Activated naive CD8-positive, alpha-beta T cell treated with anti-CD3 and anti-CD28 coated beads, Interleukin-2, amount 50 U/mL, for 16 hours (primary cell): Measurements from ENCODE around the gene KLHL41.
A peak's percentile ranks its signal among the peaks of the same experiment; 100 is the strongest.

Source experiments
- DNase-seq: peaks from one replicate; pipeline ENCODE4 v3.0.0-alpha.2; 2020; ENCODE audit warnings: low read depth, low spot score

KLHL41 gene

DNA sequence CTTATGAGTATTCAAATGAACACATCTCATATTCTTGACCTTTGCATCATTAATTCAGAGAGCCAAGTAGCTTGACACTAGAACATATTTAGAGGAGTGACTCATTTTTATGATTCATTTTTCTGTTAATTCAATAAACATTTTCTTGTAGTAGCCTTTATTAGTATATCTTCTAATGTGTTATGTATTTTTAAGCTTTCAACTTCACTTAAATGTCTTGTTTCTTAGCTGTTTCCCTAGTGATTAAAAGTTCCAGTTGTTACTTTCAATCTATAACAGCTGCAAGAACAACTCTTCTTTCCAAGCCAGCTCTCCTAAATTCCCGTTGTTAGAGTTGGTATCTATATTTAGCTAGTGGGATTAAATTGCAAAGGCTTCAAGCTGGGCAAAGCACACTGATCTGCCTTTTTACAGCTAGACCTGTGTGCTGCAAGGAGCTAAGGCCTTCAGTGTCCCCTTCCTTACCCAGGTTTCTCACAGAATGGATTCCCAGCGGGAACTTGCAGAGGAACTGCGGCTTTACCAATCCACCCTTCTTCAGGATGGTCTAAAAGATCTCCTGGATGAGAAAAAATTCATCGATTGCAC, at the start of gene KLHL41:
Gene KLHL41, plus strand, starts transcription at position 405 of the 588 bp plus-strand sequence. Its CDS starts 77 bp downstream, at position 482.
- no peak for DNase-seq

GRCh38 chr2:169461143-169461542, 48.4 kb upstream of the KLHL41 start:
- DNase-seq: no peak

- no peak for DNase-seq
Observed at GRCh38 chr2:169462896-169463695, 46.4 kb upstream of the KLHL41 start.

DNA sequence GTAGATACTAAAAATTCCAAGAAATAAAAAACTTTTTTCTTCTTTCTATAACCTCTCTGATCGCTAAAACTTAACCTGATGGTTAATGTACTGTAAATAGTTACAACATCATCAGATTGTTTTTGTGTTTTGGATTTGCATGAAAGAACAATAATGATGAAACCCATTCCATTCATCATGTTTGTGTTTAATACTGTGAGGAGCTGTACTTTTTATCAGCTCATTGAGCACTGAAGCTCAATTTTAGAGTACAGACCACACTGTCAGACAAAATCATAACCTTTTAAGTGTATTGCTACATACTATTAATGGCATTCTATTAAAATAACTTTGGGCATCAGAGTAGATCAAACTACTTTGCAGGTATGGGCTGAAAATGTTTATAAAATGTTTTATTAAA, 45.0 kb upstream of the KLHL41 start:
- DNase-seq: no peak

DNA sequence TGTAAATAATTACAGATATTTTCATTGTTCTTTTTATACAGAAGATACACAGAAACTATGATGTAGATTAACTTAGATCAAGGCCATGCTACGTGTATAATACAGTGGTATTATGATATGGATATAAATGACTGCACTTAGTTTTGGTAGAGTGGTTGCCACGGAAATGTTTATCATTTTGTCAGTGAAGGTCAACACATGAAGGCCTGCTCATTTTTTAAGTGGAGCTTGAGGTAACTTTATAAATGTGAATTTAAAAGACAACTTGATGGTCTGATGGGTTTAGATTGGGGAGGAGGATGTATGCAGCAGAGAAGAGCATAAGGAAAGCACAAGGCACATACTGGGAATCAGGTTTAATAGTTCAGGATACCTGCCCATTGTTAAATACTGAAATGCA, 44.6 kb upstream of the KLHL41 start:
- no peak for DNase-seq

GRCh38 chr2:169468841-169469240, 40.7 kb upstream of the KLHL41 start:
- DNase-seq: no peak

DNA sequence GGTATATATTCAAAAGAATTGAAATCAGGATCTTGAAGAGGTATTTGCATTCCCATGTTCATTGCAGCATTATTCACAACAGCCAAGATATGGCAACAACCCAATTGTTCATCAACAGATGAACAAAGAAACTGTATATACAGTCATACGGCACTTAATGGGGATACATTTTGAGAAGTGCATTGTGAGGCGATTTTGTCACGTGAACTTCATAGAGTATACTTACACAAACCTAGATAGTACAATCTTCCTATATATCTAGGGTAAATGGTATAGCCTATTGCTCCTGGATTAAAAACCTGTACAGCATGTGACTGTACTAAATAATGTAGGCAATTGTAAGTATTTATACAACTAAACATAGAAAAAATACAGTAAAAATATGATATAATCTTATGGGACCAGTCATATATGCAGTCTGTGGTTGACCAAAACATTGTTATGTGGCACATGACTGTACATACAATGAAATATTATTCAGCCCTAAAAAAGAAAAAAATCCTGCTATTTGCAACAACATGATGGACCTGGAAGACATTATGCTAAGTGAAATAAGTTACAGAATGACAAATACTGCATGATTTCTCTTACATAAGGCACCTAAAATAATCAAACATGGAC, 39.4 kb upstream of the KLHL41 start:
- no peak for DNase-seq

DNA sequence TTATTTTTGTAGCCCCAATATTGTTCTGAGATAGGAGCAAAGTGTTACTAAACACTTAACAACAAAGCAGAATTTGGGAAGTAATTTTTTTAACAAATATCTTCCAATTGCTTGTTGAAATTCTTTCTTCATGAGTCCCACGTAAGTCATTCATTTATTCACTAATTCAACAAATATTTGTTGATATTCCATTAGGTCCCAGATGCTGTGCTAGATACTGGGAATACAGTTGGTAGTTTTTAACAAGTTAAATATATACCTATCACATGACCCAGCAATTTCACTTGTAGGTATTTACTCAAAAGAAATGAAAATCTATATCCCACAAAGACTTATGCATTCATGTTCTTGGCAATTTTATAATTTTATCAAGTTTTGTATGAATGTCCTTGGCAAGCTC, 37.3 kb upstream of the KLHL41 start:
- DNase-seq: no peak

GRCh38 chr2:169476459-169476858, 33.0 kb upstream of the KLHL41 start:
- DNase-seq: no peak

DNA sequence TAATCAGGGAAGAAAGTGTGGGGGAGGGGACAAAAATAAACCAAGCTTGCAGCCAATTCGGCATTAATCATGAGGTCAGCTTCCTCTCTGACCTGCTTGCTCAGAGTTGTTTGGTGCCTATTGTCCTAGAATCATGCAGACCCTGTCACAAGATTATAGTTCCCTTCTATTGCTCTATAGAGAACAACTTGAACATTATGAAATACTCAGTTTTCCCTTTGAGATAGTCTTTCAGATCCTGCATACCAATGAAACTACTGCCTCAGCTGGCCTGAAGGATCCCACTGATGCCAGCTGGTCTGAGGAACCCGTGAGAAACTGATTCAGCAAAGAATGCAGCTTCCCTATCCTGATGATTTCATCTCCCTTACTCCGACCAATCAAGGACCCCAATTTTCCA, 31.2 kb upstream of the KLHL41 start:
- DNase-seq: no peak

DNA sequence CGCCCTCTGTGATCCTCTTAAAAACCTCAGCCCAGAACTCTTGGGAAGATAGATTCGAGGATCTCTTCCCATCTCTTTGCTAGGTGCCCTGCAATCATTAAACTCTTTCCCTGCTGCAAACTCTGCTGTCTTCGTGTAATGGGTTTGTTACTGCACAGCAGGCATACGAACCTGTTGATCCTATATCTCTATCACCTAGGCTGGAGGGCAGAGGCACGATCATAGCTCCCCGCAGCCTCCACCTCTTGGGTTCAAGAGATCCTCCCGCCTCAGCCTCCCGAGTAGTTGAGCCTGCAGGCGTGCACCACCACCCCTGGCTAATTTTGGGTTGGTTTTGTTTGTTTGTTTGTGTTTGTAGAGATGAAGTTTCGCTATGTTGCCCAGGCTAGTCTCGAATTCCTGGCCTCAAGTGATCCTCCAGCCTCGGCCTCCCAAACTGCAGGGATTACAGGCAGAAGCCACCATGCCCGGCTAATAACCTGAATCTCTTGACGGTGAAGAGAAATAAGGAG, 30.7 kb upstream of the KLHL41 start:
- DNase-seq: no peak

- peak; percentile 50 for DNase-seq
Observed at GRCh38 chr2:169479257-169480078, 30.0 kb upstream of the KLHL41 start, which contains the start of gene BBS5. TSS of gene BBS5 (plus strand) at chr2:169479494. CDS start at chr2:169479554, 60 bp downstream.

DNA sequence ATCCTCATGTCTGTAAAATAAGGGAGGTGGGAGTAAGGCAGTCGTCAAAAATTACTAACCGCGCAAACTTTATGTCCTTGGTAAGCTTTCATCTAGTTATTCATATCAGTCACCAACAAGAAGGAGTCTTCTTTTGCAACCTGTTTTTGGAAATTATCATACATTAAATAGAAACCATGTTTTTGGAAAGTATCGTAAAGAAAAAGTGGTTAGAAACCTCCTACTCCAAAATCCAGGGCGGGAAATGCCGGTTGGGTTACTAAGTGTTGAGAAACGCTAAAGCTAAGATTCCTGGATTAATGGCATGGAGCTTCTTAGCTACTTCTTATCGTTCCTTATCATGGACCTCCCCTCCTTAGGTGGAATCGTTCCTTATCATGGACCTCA, 29.4 kb upstream of the KLHL41 start:
- DNase-seq: no peak

- no peak for DNase-seq
Observed at GRCh38 chr2:169485650-169486138, 23.8 kb upstream of the KLHL41 start.

GRCh38 chr2:169486487-169486886, 23.0 kb upstream of the KLHL41 start:
- DNase-seq: no peak

DNA sequence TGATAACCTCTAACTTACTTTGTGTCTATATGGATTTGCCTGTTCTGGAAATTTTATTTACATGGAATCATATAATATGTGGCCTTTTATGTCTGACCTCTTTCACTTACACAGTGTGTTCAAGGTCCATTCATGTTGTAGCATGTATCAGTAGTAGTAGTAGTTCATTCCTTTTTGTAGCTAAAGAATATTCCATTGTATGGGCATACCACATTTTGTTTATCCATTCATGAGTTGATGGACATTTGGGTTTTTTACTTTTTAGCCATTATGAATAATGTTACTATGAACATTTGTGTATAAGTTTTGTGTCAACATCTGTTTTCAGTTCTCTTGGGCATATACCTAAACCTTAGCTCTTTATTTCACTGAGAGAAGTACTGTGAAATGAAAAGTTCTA, 18.7 kb upstream of the KLHL41 start:
- no peak for DNase-seq

- DNase-seq: no peak
Observed at GRCh38 chr2:169491378-169491777, 18.1 kb upstream of the KLHL41 start.

DNA sequence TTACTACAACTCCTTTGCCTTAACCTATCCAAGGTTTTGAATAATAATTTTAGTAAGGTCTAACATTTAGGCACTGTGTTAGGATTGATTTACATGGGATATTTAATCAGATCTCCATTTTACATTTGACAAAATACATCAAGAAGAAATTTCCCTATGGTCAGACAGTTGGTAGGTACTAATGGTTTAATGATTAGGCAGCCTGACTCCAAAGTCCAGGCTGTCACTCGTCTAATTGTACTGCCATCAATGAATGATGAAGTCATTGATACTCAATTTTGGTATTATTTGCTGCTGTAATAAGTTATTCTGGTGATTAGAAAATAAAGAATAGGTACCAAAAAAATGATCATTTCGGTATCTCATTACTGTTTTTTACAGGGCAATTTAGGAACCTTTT, 16.1 kb upstream of the KLHL41 start:
- DNase-seq: no peak

DNA sequence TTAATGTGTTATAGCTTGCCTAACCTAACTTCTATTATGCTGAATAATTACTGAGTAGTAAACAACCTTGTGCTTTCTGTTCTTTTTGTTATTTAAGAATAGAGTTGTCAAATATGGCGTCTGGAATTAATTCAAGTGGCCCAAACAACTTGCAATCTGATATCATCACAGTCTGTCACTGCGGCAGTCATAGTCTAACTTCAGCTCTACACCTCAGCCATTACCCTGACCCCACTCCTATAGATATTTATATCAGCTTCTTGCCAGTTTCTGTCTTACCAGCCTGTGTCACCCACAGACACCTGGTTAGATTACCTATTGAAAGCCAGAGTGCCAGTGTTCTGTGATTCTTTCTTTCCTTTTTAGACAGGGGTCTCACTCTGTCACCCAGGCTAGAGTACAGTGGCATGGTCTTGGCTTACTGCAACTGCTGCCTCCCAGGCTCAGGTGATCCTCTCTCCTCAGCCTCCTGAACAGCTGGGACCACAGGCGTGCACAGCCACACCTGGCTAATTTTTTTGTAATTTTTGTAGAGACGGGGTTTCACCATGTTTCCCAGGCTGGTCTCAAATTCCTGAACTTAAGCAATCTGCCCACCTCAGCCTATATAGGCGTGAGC, 14.1 kb upstream of the KLHL41 start:
- DNase-seq: no peak

DNA sequence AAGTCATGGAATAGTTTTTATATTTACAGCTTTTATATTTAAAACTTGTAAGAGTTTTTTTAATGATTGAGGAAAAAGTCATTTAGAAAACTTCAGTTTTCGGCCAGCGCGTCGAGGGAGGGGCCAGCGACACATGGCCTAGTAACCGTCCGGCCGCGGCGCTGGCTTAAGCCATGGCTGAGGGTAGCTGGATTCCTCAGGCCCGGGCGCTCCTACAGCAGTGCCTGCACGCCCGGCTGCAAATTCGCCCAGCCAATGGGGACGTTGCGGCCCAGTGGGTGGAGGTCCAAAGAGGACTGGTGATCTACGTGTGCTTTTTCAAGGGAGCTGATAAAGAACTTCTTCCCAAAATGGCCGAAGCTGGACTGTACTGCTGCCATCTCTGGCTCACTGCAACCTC, 4.9 kb upstream of the KLHL41 start:
- no peak for DNase-seq

DNA sequence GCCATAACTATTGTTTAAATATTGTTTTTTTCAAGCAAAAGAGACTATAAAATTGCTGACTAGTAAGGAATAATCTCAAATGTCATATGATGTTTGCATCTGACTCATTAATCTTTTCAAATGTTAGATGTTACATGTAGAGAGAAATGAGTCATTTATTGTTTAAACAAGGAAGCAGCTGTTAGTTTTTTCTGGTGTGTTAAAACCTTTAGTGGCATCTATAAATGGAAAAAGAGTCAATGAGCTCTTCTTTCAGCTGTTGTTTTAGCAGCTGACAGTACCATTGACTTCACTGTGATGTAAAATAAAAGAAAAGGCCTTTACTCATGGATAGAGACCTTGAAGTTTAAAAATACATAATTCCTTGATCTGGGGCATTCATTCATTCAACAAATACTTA, 1.8 kb upstream of the KLHL41 start:
- no peak for DNase-seq
